IPS-NIHi7 (cell line): ENCODE measurements around the gene DEXI.

ENCODE experiments used
- DNase-seq: peaks from one replicate; pipeline ENCODE4 v3.0.0; 2012; ENCODE audit warnings: mixed read lengths; ENCODE audit errors: extremely low spot score

Gene DEXI

GRCh38 chr16:10895053-10895946, 47.0 kb downstream of the DEXI start:
- peak; percentile 95 for DNase-seq

GRCh38 chr16:10892782-10893318, 49.4 kb downstream of the DEXI start:
- DNase-seq, result no peak

GRCh38 chr16:10889855-10890254, 52.4 kb downstream of the DEXI start:
- DNase-seq, result no peak

GRCh38 chr16:10888320-10888937, 53.8 kb downstream of the DEXI start:
- DNase-seq, result no peak

- no peak for DNase-seq
Measured at GRCh38 chr16:10885246-10885645, 57.0 kb downstream of the DEXI start.

GRCh38 chr16:10883004-10883403, 59.3 kb downstream of the DEXI start:
- DNase-seq, result no peak

- DNase-seq, result no peak
Measured at GRCh38 chr16:10881479-10882030, 60.7 kb downstream of the DEXI start.

- DNase-seq, result no peak
Measured at GRCh38 chr16:10880594-10881452, 61.4 kb downstream of the DEXI start.

- DNase-seq, result no peak
Measured at GRCh38 chr16:10879681-10880589, 62.3 kb downstream of the DEXI start.
